Epithelial cell of esophagus (primary cell): Measurements from ENCODE around the gene ST6GALNAC1.

ENCODE experiments used
- DNase-seq: peaks from one replicate; pipeline ENCODE4 v3.0.0; 2010; ENCODE audit warnings: low read depth
- H3K4me3 ChIP-seq: 2 replicates; pipeline ENCODE4 v1.5.1; 2011; ENCODE audit warnings: mild to moderate bottlenecking, low read length, control low read depth
- CTCF ChIP-seq: IDR thresholded peaks from 2 replicates; pipeline ENCODE4 v1.5.1; 2011; ENCODE audit warnings: low read depth, mild to moderate bottlenecking, low read length, control low read depth, inconsistent platforms; ENCODE audit not compliant: insufficient read depth; ENCODE audit errors: missing control alignments

The ST6GALNAC1 gene

GRCh38 chr17:76598004-76598439, 45.5 kb downstream of the ST6GALNAC1 start:
- H3K4me3 ChIP-seq: no peak overlapping the region
- DNase-seq: no peak
- no peak for TF ChIP-seq CTCF

GRCh38 chr17:76597156-76598003, 46.2 kb downstream of the ST6GALNAC1 start:
- peak; percentile 99 for DNase-seq
- TF ChIP-seq CTCF: no peak
- H3K4me3 ChIP-seq: no peak overlapping the region

- DNase-seq: no peak
- H3K4me3 ChIP-seq: no peak overlapping the region
- TF ChIP-seq CTCF: no peak
These were observed 48.9 kb downstream of the ST6GALNAC1 start for GRCh38 chr17:76594690-76595089.

GRCh38 chr17:76593959-76594358, 49.6 kb downstream of the ST6GALNAC1 start:
- DNase-seq: peak; percentile 35
- TF ChIP-seq CTCF: no peak
- no peak overlapping the region for H3K4me3 ChIP-seq

GRCh38 chr17:76593384-76593826, 50.2 kb downstream of the ST6GALNAC1 start:
- peak; percentile 45 for TF ChIP-seq CTCF
- no peak overlapping the region for H3K4me3 ChIP-seq
- peak; percentile 97 for DNase-seq

- H3K4me3 ChIP-seq: no peak overlapping the region
- no peak for TF ChIP-seq CTCF
- DNase-seq: no peak
These were observed 55.4 kb downstream of the ST6GALNAC1 start for GRCh38 chr17:76588182-76588581.
